ENCODE results near the gene MTA3. TPM values are rescaled to one million over a fixed set of nuclear protein-coding genes. Genes with fewer than 3 reads are reported as not detected.

The MTA3 gene
- total and polyA plus RNA-seq, 9 of the 15 experiments (the other 6 are each of a cell fraction or from before 2014, with no cell fraction given): 12.4 to 39.6 (median 23.5) TPM

- TF ChIP-seq, protein P1, sequence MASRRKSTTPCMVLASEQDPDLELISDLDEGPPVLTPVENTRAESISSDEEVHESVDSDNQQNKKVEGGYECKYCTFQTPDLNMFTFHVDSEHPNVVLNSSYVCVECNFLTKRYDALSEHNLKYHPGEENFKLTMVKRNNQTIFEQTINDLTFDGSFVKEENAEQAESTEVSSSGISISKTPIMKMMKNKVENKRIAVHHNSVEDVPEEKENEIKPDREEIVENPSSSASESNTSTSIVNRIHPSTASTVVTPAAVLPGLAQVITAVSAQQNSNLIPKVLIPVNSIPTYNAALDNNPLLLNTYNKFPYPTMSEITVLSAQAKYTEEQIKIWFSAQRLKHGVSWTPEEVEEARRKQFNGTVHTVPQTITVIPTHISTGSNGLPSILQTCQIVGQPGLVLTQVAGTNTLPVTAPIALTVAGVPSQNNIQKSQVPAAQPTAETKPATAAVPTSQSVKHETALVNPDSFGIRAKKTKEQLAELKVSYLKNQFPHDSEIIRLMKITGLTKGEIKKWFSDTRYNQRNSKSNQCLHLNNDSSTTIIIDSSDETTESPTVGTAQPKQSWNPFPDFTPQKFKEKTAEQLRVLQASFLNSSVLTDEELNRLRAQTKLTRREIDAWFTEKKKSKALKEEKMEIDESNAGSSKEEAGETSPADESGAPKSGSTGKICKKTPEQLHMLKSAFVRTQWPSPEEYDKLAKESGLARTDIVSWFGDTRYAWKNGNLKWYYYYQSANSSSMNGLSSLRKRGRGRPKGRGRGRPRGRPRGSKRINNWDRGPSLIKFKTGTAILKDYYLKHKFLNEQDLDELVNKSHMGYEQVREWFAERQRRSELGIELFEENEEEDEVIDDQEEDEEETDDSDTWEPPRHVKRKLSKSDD (conservative IDR thresholded peaks at IDR 0.05; ENCODE audit: low read length): no peak
- TF ChIP-seq MED1 (CRISPR knock-in tag; IDR thresholded peaks at IDR 0.05; ENCODE audit: borderline replicate concordance): no peak
- no peak for TF ChIP-seq SRSF1 (IDR thresholded peaks at IDR 0.05; ENCODE audit: low read depth, low read length)
- no peak for TF ChIP-seq ZNF76 (CRISPR knock-in tag; IDR thresholded peaks at IDR 0.05; ENCODE audit: borderline replicate concordance)
- no peak for TF ChIP-seq FOXK1 (CRISPR knock-in tag; IDR thresholded peaks at IDR 0.05; ENCODE audit: borderline replicate concordance)
- TF ChIP-seq ZNF133 (CRISPR knock-in tag; IDR thresholded peaks at IDR 0.05): no peak
- no peak for TF ChIP-seq ZNF431 (CRISPR knock-in tag; IDR thresholded peaks at IDR 0.05)
- TF ChIP-seq, protein P2, sequence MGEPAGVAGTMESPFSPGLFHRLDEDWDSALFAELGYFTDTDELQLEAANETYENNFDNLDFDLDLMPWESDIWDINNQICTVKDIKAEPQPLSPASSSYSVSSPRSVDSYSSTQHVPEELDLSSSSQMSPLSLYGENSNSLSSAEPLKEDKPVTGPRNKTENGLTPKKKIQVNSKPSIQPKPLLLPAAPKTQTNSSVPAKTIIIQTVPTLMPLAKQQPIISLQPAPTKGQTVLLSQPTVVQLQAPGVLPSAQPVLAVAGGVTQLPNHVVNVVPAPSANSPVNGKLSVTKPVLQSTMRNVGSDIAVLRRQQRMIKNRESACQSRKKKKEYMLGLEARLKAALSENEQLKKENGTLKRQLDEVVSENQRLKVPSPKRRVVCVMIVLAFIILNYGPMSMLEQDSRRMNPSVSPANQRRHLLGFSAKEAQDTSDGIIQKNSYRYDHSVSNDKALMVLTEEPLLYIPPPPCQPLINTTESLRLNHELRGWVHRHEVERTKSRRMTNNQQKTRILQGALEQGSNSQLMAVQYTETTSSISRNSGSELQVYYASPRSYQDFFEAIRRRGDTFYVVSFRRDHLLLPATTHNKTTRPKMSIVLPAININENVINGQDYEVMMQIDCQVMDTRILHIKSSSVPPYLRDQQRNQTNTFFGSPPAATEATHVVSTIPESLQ (CRISPR knock-in tag; IDR thresholded peaks at IDR 0.05): no peak
- TF ChIP-seq CTCFL (IDR thresholded peaks at IDR 0.05; ENCODE audit: borderline replicate concordance, insufficient read depth, low read depth, low read length, poor library complexity, severe bottlenecking): no peak
Measured at GRCh38 chr2:42770288-42771131, 202.1 kb downstream of the MTA3 start (continued).

Measured in K562 (cell line).